Lower leg skin (tissue), 3 donors: ENCODE data around the gene MPP1.

Source experiments
- POLR2A ChIP-seq, 2 donors: fragments of 450-650 bp; IDR thresholded peaks; one replicate each; pipeline ENCODE4 v1.6.1; 2016 to 2017; ENCODE audit warnings: antibody characterized with exemption in 2 of 2, mild to moderate bottlenecking in 1 of 2, moderate library complexity in 1 of 2
- TF ChIP-seq, protein P1 (sequence below), 3 donors: fragments of 450-650 bp; IDR thresholded peaks; one replicate each; pipeline ENCODE4 v1.5.1; 2016; ENCODE audit warnings: antibody characterized with exemption in 3 of 3, mild to moderate bottlenecking in 3 of 3, moderate library complexity in 2 of 3

- TF ChIP-seq, protein P1, sequence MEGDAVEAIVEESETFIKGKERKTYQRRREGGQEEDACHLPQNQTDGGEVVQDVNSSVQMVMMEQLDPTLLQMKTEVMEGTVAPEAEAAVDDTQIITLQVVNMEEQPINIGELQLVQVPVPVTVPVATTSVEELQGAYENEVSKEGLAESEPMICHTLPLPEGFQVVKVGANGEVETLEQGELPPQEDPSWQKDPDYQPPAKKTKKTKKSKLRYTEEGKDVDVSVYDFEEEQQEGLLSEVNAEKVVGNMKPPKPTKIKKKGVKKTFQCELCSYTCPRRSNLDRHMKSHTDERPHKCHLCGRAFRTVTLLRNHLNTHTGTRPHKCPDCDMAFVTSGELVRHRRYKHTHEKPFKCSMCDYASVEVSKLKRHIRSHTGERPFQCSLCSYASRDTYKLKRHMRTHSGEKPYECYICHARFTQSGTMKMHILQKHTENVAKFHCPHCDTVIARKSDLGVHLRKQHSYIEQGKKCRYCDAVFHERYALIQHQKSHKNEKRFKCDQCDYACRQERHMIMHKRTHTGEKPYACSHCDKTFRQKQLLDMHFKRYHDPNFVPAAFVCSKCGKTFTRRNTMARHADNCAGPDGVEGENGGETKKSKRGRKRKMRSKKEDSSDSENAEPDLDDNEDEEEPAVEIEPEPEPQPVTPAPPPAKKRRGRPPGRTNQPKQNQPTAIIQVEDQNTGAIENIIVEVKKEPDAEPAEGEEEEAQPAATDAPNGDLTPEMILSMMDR (IDR thresholded peaks at IDR 0.05): no peak
- TF ChIP-seq POLR2A (IDR thresholded peaks at IDR 0.05): no peak
Measured at GRCh38 chrX:154795016-154795415, 10.3 kb downstream of the MPP1 start.
